ENCODE measurements around the gene OAS3. TPM values are rescaled to one million over a fixed set of nuclear protein-coding genes. Genes with fewer than 3 reads are reported as not detected.
"Not testable (repeated sequence)": the region's sequence is repeated elsewhere in the genome, so short reads cannot be mapped to it uniquely, and the experiment has no call there.

OAS3 gene
- polyA plus RNA-seq, 4 donors: 8.3 to 11.0 (median 10.3) TPM

DNA sequence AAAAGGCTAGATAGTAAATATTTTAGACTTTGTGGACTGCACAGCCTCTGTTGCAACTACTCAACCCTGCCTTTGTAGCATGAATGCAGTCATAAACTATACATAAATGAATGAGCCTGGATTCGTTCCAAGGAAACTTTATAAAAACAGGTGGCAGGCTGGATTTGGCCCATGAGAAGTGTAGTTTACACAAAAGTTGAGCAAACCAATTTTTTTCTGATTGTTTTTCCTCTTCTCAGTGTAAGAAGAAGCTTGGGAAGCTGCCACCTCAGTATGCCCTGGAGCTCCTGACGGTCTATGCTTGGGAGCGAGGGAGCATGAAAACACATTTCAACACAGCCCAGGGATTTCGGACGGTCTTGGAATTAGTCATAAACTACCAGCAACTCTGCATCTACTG lies 22.0 kb upstream of the OAS3 start:
- DNase-seq (ENCODE audit: low read depth in 4 of 4, low spot score in 3 of 4): peak in 1 of 4 donors; percentile 20

DNA sequence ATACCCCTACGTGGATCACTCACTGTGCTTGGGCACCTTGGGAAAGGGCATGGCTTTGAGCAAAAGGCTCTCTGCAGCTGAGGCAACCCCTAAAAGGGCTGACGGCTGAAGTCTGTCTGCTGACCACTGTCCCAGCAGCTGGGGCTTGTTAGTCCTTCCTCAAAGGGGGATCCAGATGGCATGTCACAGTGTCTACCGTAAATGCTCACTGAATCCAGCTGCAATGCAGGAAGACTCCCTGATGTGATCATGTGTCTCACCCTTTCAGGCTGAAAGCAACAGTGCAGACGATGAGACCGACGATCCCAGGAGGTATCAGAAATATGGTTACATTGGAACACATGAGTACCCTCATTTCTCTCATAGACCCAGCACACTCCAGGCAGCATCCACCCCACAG lies 19.2 kb upstream of the OAS3 start:
- peak in 1 of 4 donors; percentile 23 for DNase-seq (ENCODE audit: low read depth in 4 of 4, low spot score in 3 of 4)

DNA sequence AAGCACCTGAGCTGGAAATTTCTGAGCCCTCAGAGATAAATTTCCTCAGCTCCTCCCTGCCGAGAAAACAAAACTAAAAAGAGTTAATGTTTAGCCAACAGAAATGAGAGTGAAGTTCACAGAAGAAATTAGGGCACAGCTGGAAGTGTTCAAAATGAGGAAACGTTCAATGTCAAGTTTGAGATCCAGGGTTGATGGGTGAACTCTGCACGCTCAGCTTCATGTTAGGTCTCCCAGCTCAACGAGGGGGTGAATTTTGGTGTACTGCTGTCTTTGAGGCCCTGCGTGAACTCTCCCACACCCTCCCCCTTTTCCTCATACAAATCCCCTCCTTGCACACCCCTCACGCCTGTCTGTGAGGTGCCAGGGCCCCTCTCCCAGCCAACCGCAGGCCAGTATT lies 13.3 kb upstream of the OAS3 start:
- peak in 3 of 4 donors; percentile 44 to 49 (median 49) for DNase-seq (ENCODE audit: low read depth in 4 of 4, low spot score in 3 of 4)

DNA sequence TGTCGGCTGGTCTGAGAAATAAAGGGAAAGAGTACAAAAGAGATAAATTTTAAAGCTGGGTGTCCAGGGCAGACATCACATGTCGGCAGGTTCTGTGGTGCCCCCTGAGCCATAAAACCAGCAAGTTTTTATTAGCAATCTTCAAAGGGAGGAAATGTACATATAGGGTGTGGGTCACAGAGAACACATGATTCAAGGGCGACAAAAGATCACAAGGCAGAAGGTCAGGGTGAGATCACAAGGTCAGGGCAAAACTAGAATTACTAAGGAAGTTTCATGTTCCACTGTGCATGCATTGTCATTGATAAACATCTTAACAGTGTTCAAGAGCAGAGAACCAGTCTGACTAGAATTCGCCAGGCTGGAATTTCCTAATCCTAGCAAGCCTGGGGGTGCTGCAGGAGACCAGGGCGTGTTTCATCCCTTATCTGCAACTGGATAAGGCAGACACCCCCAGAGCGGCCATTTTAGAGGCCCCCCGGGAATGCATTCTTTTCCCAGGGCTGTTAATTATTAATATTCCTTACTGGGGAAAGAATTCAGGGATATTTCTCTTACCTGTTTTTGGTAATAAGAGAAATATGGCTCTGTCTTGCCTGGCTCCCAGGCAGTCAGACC lies 11.7 kb upstream of the OAS3 start:
- DNase-seq (ENCODE audit: low read depth in 4 of 4, low spot score in 3 of 4): not testable (repeated sequence)

DNA sequence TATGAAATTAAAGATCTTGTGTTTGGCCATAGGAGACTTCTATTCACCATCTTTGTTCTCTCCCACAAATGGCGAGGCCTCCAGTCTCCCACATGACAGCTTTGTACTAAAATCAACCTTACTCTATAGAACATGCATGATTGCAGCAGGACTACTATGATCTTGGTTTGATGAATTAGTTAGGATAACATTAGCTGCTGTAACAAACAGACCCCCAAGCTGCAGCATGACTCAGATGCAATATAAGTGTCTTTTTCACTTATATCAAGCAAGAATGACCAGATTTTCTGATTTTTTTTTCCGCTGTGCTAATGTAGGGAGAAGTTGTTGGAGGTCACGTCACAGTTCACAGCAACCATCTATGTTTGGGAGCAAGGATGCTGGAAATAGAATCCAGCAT lies 10.8 kb upstream of the OAS3 start:
- no peak for DNase-seq (ENCODE audit: low read depth in 4 of 4, low spot score in 3 of 4)

DNA sequence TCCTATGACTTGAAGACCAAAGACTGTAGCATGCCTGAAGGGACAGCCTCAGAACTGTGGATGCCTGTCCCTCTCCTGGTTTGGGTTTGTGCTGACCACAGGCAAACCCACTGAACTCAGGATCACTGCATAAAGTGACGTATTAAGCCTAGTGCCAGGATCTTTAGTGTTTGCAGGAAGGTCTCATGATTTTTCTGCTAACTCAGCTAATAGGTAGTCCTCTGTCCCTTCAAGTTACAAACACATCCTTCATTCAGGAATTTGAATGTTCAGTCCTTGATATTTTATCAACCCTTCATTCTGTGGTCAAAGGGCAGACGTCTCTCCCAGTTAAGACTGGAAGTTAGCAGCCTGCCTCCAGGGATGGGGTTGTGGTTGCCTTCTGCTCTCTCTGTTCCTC lies 10.3 kb upstream of the OAS3 start:
- no peak for DNase-seq (ENCODE audit: low read depth in 4 of 4, low spot score in 3 of 4)

DNA sequence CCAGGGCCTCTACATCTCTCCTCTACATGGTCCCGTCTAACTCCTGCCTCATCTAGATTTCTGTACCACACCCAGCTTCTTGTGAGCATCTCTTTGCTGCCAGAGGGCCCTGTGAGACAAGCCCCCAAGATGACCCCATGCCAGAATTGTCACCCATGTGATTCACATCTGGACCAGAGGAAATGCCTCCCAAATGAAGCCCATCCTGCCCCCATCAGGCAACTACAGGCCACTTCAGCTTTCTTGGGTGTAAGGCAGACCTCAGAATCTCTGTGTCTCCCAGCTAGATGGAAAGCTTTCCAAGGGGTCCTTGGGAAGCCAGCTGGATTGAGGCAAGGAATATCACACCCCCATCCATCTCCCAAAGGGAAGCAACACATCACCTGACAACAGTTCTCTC lies 9.3 kb upstream of the OAS3 start:
- no peak for DNase-seq (ENCODE audit: low read depth in 4 of 4, low spot score in 3 of 4)

DNA sequence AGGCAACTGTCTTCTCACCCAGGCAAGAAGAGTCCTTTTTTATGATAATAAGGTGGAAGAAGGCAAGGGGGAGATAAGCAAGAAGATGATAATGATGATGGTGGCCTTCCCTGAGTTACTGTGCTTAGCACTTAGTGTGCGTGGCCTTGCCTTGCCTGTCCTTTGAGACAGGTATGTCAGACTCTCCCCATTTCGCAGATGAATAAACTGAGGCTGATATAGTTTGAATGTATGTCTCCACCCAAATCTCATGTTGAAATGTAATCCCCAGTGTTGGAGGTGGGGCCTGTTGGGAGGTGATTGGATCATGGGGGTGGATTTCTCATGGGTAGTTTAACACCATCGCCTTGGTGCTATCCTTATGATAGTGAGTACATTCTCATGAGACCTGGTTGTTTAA lies 8.6 kb upstream of the OAS3 start:
- DNase-seq (ENCODE audit: low read depth in 4 of 4, low spot score in 3 of 4): no peak

DNA sequence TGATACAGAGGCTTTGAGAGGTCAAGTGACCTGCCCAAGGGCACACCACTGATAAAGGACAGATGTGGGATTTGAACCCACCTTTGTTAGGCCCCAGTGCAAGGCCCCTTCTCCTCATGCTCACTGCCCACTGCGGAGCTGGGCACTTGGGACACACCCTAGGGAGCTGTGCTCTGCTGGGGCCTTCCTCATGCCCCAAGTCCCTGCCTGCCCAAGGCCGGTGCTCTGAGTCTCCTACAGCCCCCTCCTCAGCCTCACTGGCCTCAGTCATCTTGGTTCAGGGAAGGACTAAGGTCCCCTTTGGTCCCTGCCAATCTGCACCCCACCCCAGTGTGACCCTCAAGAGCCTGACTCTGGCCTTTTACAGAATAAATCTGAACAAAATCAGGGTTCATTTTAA lies 7.9 kb upstream of the OAS3 start:
- DNase-seq (ENCODE audit: low read depth in 4 of 4, low spot score in 3 of 4): no peak

DNA sequence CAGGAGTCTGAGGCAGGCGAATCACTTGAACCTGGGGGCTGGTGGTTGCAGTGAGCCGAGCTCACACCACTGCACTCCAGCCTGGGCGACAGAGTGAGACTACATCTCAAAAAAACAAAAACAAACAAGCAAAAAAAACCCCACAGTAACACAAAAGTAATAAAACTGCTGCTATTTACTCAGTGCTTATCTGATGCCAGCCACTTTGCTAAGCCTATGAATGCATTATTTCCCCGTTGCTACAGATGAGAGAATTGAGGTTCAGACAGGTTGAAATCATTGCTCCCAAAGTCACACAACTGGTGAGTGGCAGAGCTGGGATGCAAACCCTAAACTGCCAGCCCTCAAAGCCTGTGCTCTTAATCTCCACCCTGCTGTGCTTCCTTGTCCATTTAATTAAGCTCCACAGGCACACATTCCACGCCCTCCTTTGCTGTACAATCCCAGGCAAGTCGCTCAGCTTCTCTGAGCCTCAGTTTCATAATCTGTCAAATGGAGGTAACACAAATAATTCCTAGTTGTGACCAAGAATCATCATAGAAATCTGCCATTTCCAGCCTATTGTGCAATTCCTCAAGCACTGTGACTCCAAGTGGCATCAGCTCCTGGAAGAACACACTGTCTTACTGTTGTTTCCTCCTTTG lies 5.7 kb upstream of the OAS3 start:
- no peak for DNase-seq (ENCODE audit: low read depth in 4 of 4, low spot score in 3 of 4)

DNA sequence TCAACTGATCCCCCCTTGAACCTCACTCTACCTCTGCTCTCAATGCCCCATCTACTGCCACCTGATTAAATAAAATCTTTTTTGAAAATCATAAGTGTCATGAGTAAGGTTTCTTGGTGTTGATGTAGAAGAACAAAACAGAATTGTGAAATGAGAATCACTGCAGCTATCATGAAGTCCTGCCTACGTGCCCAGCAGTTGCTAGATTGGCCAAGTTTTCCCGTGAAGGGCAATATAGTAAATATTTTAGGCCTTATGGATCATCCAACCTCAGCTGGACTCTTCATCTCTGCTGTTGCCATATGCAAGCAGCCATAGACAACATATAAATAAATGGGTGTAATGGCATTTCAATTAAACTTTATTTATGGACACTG lies 5.2 kb upstream of the OAS3 start:
- no peak for DNase-seq (ENCODE audit: low read depth in 4 of 4, low spot score in 3 of 4)

DNA sequence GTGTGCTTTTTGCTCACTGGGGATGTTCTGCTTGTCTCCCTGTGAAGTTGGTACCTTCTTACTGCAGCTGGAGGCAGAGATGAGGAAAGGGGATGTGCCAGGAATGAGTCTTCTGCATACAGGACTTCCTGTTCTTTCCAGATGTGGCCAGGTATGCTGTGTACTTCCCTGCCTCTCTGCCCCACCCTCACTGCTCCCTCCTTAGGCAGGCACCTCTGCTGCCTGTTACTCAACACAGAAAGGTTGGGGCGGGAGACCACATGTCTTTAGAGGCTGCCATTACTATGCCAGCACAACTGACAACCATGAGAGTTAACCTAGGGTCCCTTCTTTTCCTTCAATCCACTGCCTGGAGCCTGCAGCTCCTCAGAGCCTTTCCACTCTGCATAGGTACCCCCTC lies 2.0 kb upstream of the OAS3 start:
- no peak for DNase-seq (ENCODE audit: low read depth in 4 of 4, low spot score in 3 of 4)

DNA sequence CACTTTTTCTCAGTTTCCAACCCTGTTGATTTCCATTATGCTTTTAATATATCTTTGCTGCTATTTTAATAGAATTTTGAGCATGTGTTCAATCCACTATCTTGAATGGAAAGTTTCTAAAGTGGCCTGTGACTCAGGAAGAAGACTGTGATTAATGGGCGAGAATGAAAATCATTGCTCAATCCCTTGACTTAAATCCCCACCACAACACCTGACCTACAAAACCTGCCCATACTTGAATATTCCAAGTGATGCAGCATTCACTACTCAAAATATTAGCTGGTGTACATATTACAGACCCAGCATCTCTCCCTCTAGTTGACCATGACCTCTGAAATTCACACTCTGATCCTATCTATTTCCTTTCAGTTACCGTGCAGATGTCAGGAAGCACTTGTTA lies 1.3 kb upstream of the OAS3 start:
- no peak for DNase-seq (ENCODE audit: low read depth in 4 of 4, low spot score in 3 of 4)

DNA sequence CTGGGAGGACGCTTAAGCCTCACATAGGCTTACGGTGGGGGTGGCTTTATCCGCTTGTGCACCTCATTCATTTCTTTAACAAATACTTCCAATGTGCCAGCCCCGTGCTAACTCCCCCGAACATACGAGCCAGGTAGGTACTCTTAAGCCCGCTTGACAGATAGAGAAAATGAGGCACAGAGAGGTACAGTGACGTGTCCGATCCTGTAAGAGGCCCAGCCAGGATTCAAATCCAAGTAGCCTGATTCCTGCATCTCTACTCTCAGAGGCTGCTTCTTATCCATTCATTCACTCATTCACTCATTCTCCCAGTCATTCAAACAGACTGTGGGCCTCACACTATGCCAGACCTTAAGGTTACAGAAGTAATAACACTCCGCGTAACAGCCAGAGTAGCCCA lies 477 bp downstream of the OAS3 start:
- no peak for DNase-seq (ENCODE audit: low read depth in 4 of 4, low spot score in 3 of 4)

DNA sequence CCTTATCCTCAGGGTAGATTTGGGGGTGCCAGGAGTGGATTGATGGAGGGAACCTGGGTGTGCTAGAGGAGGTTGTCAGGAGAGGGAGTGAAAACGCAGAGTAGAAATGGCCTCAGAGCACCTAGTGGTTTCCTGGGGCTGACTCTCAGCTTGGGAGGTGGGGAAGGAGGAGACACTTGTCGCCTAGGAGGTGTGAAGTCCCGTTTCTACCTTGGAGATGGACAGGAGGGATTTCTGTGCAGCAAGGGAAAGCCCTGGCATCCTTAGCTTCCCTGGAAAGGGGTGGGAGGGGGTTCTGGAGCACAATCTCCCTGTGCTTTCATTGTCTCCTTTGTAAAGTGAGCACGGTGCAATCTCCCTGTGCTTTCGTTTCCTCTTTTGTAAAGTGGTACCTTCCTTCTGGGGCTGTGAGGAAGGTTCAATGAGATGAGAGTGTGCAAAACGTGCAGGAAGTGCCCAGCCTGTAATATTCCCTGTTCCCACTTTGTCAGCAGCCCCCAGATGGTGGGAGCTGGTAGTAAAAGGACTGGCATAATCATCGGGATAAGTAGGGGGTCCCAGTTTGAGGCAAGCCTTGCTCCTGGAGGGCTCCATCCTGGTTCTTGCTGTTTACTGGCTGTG lies 1.6 kb downstream of the OAS3 start:
- DNase-seq (ENCODE audit: low read depth in 4 of 4, low spot score in 3 of 4): no peak

DNA sequence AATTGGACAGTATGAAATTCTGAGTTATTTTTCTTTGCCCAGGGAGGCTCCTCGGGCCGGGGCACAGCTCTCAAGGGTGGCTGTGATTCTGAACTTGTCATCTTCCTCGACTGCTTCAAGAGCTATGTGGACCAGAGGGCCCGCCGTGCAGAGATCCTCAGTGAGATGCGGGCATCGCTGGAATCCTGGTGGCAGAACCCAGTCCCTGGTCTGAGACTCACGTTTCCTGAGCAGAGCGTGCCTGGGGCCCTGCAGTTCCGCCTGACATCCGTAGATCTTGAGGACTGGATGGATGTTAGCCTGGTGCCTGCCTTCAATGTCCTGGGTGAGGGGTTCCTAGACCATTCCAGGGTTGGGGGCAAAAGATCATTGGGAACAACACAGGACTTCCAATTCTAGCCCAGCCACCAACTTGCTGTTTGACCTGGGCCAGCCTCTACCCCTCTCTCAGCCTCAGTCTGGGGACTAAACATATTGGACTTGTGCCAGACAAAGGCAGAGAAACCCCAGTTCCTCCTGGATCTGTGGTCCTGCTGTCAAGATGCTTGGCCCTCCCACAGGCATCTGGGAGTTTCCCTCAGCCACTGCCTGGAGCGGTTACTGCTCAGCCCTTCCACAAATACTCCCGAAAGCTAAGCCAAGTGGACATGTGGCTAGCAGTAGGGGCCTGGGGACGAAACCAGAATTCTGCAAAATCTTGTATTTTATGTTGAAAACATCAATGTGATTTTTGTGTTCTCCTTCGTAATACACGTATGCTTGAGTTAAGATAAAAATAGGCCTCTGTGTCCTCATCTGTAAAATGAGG lies 3.5 kb downstream of the OAS3 start:
- no peak for DNase-seq (ENCODE audit: low read depth in 4 of 4, low spot score in 3 of 4)

DNA sequence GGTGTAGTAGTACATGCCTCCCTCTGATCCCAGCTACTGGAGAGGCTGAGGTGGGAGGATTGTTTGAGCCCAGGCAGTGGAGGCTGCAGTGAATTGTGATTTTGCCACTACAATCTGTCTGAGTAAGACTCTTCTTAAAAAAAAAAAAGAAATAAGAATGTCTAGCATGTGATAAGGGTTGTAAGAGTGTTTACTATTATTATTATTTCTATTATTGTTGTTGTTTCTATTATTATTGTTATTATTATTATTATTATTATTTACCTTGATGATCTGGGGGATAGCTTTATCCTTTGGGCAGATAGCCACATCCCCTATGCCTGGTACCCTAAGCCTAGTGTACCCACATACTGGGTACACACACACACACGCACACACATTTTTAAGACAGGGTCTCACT lies 4.3 kb downstream of the OAS3 start:
- no peak for DNase-seq (ENCODE audit: low read depth in 4 of 4, low spot score in 3 of 4)

DNA sequence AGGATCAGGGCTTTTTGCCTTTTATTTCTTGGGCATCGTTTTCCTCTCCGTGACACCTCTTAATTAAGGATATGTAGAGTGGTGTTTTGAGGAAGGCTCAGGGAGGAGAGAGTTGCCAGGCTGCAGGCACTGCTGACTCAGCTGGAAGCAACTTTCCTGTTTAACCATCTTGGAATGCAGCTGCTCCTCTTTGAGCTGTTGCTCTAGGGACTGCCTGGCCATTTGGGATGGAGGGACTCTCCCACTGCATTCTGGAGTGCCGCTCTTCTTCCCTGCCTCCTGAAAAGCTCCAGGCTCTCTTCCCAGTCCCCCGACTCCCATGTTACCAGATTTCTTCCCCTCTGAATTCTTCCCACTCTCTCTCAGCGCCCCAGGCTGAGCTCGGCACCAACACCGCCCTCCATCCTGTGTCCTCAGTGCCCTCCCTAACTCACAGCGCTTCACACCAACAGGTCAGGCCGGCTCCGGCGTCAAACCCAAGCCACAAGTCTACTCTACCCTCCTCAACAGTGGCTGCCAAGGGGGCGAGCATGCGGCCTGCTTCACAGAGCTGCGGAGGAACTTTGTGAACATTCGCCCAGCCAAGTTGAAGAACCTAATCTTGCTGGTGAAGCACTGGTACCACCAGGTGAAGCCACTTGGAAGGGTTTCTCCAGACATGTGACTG lies 5.9 kb downstream of the OAS3 start:
- DNase-seq (ENCODE audit: low read depth in 4 of 4, low spot score in 3 of 4): no peak

DNA sequence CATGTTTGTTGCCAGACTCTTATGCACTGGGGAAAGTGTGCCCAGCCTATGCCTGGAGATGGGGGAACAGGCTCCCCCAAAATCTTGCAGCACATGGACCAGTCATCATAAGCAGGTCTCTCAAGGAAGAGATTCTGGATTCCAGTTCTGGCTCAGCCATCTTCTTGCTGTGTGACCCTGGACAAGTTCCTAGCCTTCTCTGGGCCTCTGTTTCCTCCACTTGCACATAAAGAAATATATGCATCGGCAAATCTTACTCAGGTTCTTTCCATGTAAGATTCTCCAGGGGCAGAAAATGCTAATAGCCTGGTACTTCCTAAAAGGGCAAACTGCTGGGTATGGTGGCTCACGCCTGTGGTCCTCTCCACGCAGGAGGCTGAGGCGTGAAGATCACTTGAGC lies 7.2 kb downstream of the OAS3 start:
- DNase-seq (ENCODE audit: low read depth in 4 of 4, low spot score in 3 of 4): no peak

DNA sequence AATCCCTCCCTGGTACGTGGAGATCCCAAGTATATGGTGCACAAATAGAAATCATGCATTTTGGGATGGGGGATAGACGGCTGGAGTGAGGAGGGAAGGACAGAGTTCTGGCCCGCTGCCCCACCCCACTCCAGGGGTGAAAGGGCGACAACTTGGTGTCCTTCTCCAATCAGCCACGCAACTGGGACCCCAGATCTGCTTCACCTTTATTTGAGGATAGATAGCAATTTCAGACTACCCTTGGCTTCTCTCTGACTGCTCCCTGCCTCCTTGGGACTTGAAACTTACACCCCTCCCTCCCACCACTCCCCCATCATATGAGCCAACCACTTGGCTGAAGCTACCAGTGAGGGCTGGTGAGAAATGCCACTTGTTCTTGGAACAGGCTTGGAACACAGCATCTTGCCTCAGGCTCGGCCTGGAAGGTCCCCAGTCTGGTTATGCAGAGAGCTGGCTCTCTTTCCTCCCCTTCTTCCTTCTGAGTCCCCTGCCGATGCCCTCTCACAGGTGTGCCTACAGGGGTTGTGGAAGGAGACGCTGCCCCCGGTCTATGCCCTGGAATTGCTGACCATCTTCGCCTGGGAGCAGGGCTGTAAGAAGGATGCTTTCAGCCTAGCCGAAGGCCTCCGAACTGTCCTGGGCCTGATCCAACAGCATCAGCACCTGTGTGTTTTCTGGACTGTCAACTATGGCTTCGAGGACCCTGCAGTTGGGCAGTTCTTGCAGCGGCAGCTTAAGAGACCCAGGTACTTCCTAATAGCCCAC lies 8.1 kb downstream of the OAS3 start:
- no peak for DNase-seq (ENCODE audit: low read depth in 4 of 4, low spot score in 3 of 4)

Data from right renal pelvis (tissue), 4 donors.